SU-DHL-6 (cell line): ENCODE data around the gene COL25A1.

Experiments
- CTCF ChIP-seq: fragments of 200-600 bp; sonication (generic); IDR thresholded peaks from one replicate; pipeline ENCODE4 v1.5.1; 2017; ENCODE audit warnings: antibody characterized with exemption, mild to moderate bottlenecking, low read length, moderate library complexity; ENCODE audit not compliant: insufficient read depth, poor library complexity, severe bottlenecking
- EZH2phosphoT487 ChIP-seq: fragments of 200-600 bp; sonication (generic), shearing (Covaris generic); conservative IDR thresholded peaks from 2 replicates; pipeline ENCODE4 v1.6.1; 2018; ENCODE audit warnings: mild to moderate bottlenecking, antibody characterized with exemption, low read length, moderate library complexity, mixed read lengths

- TF ChIP-seq CTCF (no peak), EZH2phosphoT487 (no peak)
These were observed 319.9 kb downstream of the COL25A1 start for GRCh38 chr4:108982402-108983185.
